IMR-90 (cell line): ENCODE measurements around the gene RIC3. TPM values are rescaled to one million over a fixed set of nuclear protein-coding genes. Genes with fewer than 3 reads are reported as not detected.

ENCODE experiments used
- ATAC-seq: fragments of 200-7000 bp; cut with Tn5 transposase; 2 replicates; pipeline ENCODE4 v1.9.1; 2020; ENCODE audit warnings: low read depth, mild to moderate bottlenecking, moderate library complexity
- BruUV-seq: library from RNA; stranded (reverse); fragments of 400-500 nt; replicated peaks from 2 replicates; lab custom pipeline; 2021; lab: Mats Ljungman, UMichigan
- CTCF ChIA-PET: fragments of 300-600 bp; formaldehyde crosslinking; extraction: SDS; loops from one replicate; lab custom pipeline; 2021; ENCODE audit warnings: antibody characterized with exemption; lab: Yijun Ruan, JAX
- POLR2A ChIA-PET: fragments of 300-600 bp; sonication (Branson Sonifier 250); formaldehyde crosslinking; loops from one replicate; lab custom pipeline; 2022; ENCODE audit warnings: antibody characterized with exemption; ENCODE audit not compliant: unreplicated experiment; lab: Charles Lee
- DNase-seq: peaks from one replicate; pipeline ENCODE4 v3.0.0; 2013
- H2AFZ ChIP-seq: replicated peaks from 2 replicates; pipeline ENCODE3; 2013; ENCODE audit warnings: low read length, mild to moderate bottlenecking; ENCODE audit not compliant: poor library complexity
- H2AK5ac ChIP-seq: 2 replicates; pipeline ENCODE4 v1.6.1; 2013; ENCODE audit warnings: low read depth, low read length, inconsistent platforms
- H2AK9ac ChIP-seq: replicated peaks from 2 replicates; pipeline ENCODE3; 2013; ENCODE audit warnings: mild to moderate bottlenecking, low read depth, low read length, moderate library complexity; ENCODE audit not compliant: poor library complexity
- H2BK120ac ChIP-seq: 2 replicates; pipeline ENCODE4 v1.6.1; 2013; ENCODE audit warnings: low read depth, low read length, inconsistent platforms
- H2BK15ac ChIP-seq: 3 replicates; pipeline ENCODE4 v1.6.1; 2013; ENCODE audit warnings: low read depth, low read length, inconsistent platforms
- H2BK20ac ChIP-seq: 2 replicates; pipeline ENCODE4 v1.6.1; 2013; ENCODE audit warnings: low read depth, mild to moderate bottlenecking, inconsistent platforms, low read length, moderate library complexity
- H2BK5ac ChIP-seq: 2 replicates; pipeline ENCODE4 v1.6.1; 2013; ENCODE audit warnings: mild to moderate bottlenecking, low read depth, low read length, inconsistent platforms; ENCODE audit not compliant: poor library complexity, severe bottlenecking
- H3K14ac ChIP-seq: replicated peaks from 2 replicates; pipeline ENCODE4 v1.6.1; 2013; ENCODE audit warnings: low read depth, low read length, inconsistent platforms
- H3K18ac ChIP-seq: 2 replicates; pipeline ENCODE4 v1.6.1; 2013; ENCODE audit warnings: low read depth, low read length, control low read depth
- H3K23ac ChIP-seq: 2 replicates; pipeline ENCODE4 v1.6.1; 2013; ENCODE audit warnings: low read depth, low read length, inconsistent platforms
- H3K27ac ChIP-seq: 2 replicates; pipeline ENCODE4 v1.5.1; 2013; ENCODE audit warnings: mild to moderate bottlenecking, control low read depth, low read length; ENCODE audit not compliant: insufficient read depth
- H3K27me3 ChIP-seq: 2 replicates; pipeline ENCODE4 v1.6.1; 2013; ENCODE audit warnings: low read length; ENCODE audit not compliant: control insufficient read depth, insufficient read depth
- H3K36me3 ChIP-seq: 2 replicates; pipeline ENCODE4 v1.6.1; 2013; ENCODE audit warnings: low read length, mixed read lengths; ENCODE audit not compliant: control insufficient read depth, insufficient read depth
- H3K4ac ChIP-seq: 2 replicates; pipeline ENCODE4 v1.6.1; 2013; ENCODE audit warnings: low read depth, low read length, inconsistent platforms
- H3K4me1 ChIP-seq: 2 replicates; pipeline ENCODE4 v1.6.1; 2013; ENCODE audit warnings: low read length, mixed read lengths; ENCODE audit not compliant: control insufficient read depth, insufficient read depth
- H3K4me2 ChIP-seq: 2 replicates; pipeline ENCODE4 v1.6.1; 2013; ENCODE audit warnings: low read depth, mild to moderate bottlenecking, control low read depth, low read length, moderate library complexity
- H3K4me3 ChIP-seq: 2 replicates; pipeline ENCODE4 v1.5.1; 2013; ENCODE audit warnings: low read depth, mild to moderate bottlenecking, control low read depth, low read length, moderate library complexity; ENCODE audit not compliant: insufficient read depth
- H3K56ac ChIP-seq: 2 replicates; pipeline ENCODE4 v1.6.1; 2013; ENCODE audit warnings: low read length, inconsistent platforms; ENCODE audit not compliant: insufficient read depth; ENCODE audit errors: extremely low read depth
- H3K79me1 ChIP-seq, 2 experiments: 2 replicates each; pipeline ENCODE4 v1.6.1; 2013; ENCODE audit warnings: low read length in 2 of 2, inconsistent platforms in 1 of 2, low read depth in 1 of 2
- H3K9ac ChIP-seq: 2 replicates; pipeline ENCODE4 v1.6.1; 2013; ENCODE audit warnings: low read depth, low read length, control low read depth
- H3K9me1 ChIP-seq: 2 replicates; pipeline ENCODE4 v1.6.1; 2013; ENCODE audit warnings: low read length, inconsistent platforms; ENCODE audit not compliant: insufficient read depth
- H3K9me3 ChIP-seq: 2 replicates; pipeline ENCODE4 v1.6.1; 2013; ENCODE audit warnings: low read length; ENCODE audit not compliant: control insufficient read depth, insufficient read depth
- H4K20me1 ChIP-seq: 2 replicates; pipeline ENCODE4 v1.6.1; 2013; ENCODE audit warnings: low read length, inconsistent platforms; ENCODE audit not compliant: insufficient read depth
- H4K5ac ChIP-seq: 2 replicates; pipeline ENCODE4 v1.6.1; 2013; ENCODE audit warnings: mild to moderate bottlenecking, low read depth, low read length, control low read depth
- H4K8ac ChIP-seq, 2 experiments: 2 replicates each; pipeline ENCODE4 v1.6.1; 2013; ENCODE audit warnings: low read depth in 2 of 2, low read length in 2 of 2, control low read depth in 1 of 2, inconsistent platforms in 1 of 2
- H4K91ac ChIP-seq: 2 replicates; pipeline ENCODE4 v1.6.1; 2013; ENCODE audit warnings: low read depth, low read length, inconsistent platforms; ENCODE audit not compliant: insufficient read depth
- CEBPB ChIP-seq: IDR thresholded peaks from 2 replicates; pipeline ENCODE4 v1.6.1; 2012; ENCODE audit warnings: low read depth, low read length, improper control_type of control experiment
- CHD1 ChIP-seq: IDR thresholded peaks from 2 replicates; pipeline ENCODE4 v1.6.1; 2012; ENCODE audit warnings: low read depth, low read length, improper control_type of control experiment
- ELK1 ChIP-seq: fragments of 150-350 bp; IDR thresholded peaks from 2 replicates; pipeline ENCODE4 v1.6.1; 2016; ENCODE audit warnings: low read depth, mild to moderate bottlenecking, low read length, moderate library complexity, borderline replicate concordance
- FOS ChIP-seq: fragments of 150-350 bp; IDR thresholded peaks from 2 replicates; pipeline ENCODE4 v1.6.1; 2016; ENCODE audit warnings: low read depth, low read length
- MAFK ChIP-seq: IDR thresholded peaks from 2 replicates; pipeline ENCODE4 v1.6.1; 2012; ENCODE audit warnings: low read depth, low read length, improper control_type of control experiment
- MAZ ChIP-seq: IDR thresholded peaks from 2 replicates; pipeline ENCODE4 v1.6.1; 2012; ENCODE audit warnings: low read depth, mild to moderate bottlenecking, low read length, improper control_type of control experiment, moderate library complexity, borderline replicate concordance
- POLR2A ChIP-seq: IDR thresholded peaks from 2 replicates; pipeline ENCODE4 v1.6.1; 2012; ENCODE audit warnings: mild to moderate bottlenecking, low read depth, low read length
- RCOR1 ChIP-seq: IDR thresholded peaks from 2 replicates; pipeline ENCODE4 v1.6.1; 2012; ENCODE audit warnings: mild to moderate bottlenecking, low read length, improper control_type of control experiment; ENCODE audit not compliant: insufficient replicate concordance
- RFX5 ChIP-seq: IDR thresholded peaks from 2 replicates; pipeline ENCODE4 v1.8.0; 2012; ENCODE audit warnings: low read depth, mild to moderate bottlenecking, low read length, moderate library complexity
- WGBS, 2 experiments: methylation state at CpG; one replicate each; pipeline versions ENCODE4 v1.1.5 to v1.1.7; 2013; ENCODE audit warnings: missing lambda C conversion rate in 2 of 2; ENCODE audit not compliant: insufficient read length in 1 of 2; ENCODE audit errors: extremely low coverage in 2 of 2; 5-methylcytosine and 5-hydroxymethylcytosine counted together
- dilution Hi-C: fragments of 300-500 bp; cut with HindIII; formaldehyde crosslinking; loops from one replicate; pipeline ENCODE4 v1.14.3; 2018; ENCODE audit warnings: low sequenced_read_pairs; ENCODE audit not compliant: unreplicated experiment
- in situ Hi-C: fragments of 300-500 bp; cut with MboI; formaldehyde crosslinking; loops from 3 replicates; pipeline ENCODE4 v1.14.3; 2019; ENCODE audit warnings: low sequenced_read_pairs, inconsistent platforms, mixed read lengths
- intact Hi-C: fragments of 100-400 bp; cut with micrococcal nuclease; formaldehyde crosslinking; loops from 2 replicates; pipeline ENCODE4 v1.10.0; 2022
- polyA plus RNA-seq, 3 experiments: library from polyadenylated mRNA; depleted of rRNA; stranded (reverse); fragments of >200 nt; gene quantifications; 2 replicates each; pipeline ENCODE4 v1.2.3, GENCODE V29; 2012; ENCODE audit warnings: low replicate concordance in 1 of 3
- total RNA-seq: library from RNA; depleted of rRNA; stranded (reverse); fragments of >200 nt; gene quantifications from 2 replicates; pipeline ENCODE4 v1.2.3, GENCODE V29; 2012
- TF ChIP-seq, protein P1 (sequence below): fragments of 150-350 bp; IDR thresholded peaks from 2 replicates; pipeline ENCODE4 v1.6.1; 2017; ENCODE audit warnings: mild to moderate bottlenecking, antibody characterized with exemption, low read length, low read depth
- TF ChIP-seq, protein P2 (sequence below): conservative IDR thresholded peaks from 2 replicates; pipeline ENCODE4 v1.5.1; 2012; ENCODE audit warnings: mild to moderate bottlenecking, low read depth, low read length, improper control_type of control experiment

The RIC3 gene
- total and polyA plus RNA-seq, 2 of the 4 experiments (the other 2 are of a cell fraction) = not detected

DNA sequence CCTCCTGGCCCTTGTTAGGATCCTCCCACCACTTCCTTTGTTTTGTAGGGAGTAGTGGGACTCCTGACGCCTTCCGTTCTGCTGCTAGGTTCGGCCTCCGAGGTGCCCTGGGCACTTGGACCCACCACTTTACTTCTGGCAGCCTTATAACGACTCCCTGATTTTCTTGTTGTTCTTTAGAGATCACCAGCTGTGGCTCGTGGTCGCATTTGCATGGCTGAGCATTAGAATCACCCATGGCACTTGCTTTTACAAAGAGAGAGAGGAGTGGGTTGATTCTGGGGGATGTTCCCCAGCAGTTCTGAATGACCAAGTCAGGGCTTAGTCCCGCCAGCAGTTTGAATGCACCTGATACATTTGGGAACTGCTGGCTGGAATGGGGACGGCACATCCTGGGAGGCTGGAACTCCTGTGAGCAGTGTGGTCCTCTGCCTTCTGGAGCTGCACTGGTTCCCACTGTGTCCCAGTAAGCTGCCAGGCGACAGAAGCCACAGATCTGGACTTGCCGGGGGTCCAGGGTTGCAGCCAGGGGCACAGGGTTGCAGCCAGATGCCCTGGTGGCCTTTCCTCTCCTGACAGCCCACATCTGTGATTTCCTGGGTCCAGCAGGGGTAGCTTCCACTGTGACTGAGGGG is 83.7 kb downstream of the RIC3 start:
- Histone ChIP-seq H2AFZ (no peak overlapping the region), H2AK5ac (no peak overlapping the region), H3K18ac (no peak overlapping the region), H4K91ac (no peak overlapping the region), H3K79me1 (peaks cover 6 to 37% of the 10 kb centered on the region in 2 experiments; a peak in 2 of 4 replicates), H3K36me3 (no peaks in the 10 kb centered on the region), H3K4me1 (peaks cover 9% of the 10 kb centered on the region), H2BK15ac (no peak overlapping the region), H2BK20ac (no peak overlapping the region), H3K23ac (no peak overlapping the region), H3K9me3 (no peaks in the 10 kb centered on the region), H3K4ac (no peak overlapping the region), H3K9ac (no peak overlapping the region), H3K14ac (no peak overlapping the region), H3K56ac (no peak overlapping the region), H4K5ac (no peak overlapping the region), H3K27me3 (no peaks in the 10 kb centered on the region), H3K4me3 (no peak overlapping the region), H4K20me1 (peaks cover 44% of the 10 kb centered on the region; the same call in 1 of the 2 replicates), H2BK120ac (no peak overlapping the region), H3K4me2 (no peak overlapping the region), H4K8ac (no peak overlapping the region), H3K9me1 (peaks cover 5% of the 10 kb centered on the region; the same call in 1 of the 2 replicates), H2BK5ac (no peak overlapping the region), H2AK9ac (no peak overlapping the region), H3K27ac (no peak overlapping the region)
- BruUV-seq = no TSS peak
- 72% methylated on average over 6 of the region's 11 CpGs; no CpG with 5 or more reads in 1 of the 2 experiments for WGBS, 2 experiments
- intact Hi-C loops (no loop called here), in situ Hi-C loops (loop anchor here (25.0 kb wide), 1 partner anchor 398 kb away; no protein-coding TSS in a partner anchor), dilution Hi-C loops (no loop called here)
- CTCF ChIA-PET = interaction anchor here (1.2 to 3.6 kb wide), 2 partner anchors 52 to 79 kb away, joined by 6 to 11 read pairs; no protein-coding TSS in a partner anchor
- no peak for ATAC-seq
- POLR2A ChIA-PET = no interaction called here
- DNase-seq = no peak
- TF ChIP-seq MAZ = no peak
- no peak for TF ChIP-seq MAFK
- TF ChIP-seq, protein P1, sequence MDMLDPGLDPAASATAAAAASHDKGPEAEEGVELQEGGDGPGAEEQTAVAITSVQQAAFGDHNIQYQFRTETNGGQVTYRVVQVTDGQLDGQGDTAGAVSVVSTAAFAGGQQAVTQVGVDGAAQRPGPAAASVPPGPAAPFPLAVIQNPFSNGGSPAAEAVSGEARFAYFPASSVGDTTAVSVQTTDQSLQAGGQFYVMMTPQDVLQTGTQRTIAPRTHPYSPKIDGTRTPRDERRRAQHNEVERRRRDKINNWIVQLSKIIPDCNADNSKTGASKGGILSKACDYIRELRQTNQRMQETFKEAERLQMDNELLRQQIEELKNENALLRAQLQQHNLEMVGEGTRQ = no peak
- TF ChIP-seq CHD1 = no peak
- no peak for TF ChIP-seq CEBPB
- TF ChIP-seq POLR2A = no peak
- TF ChIP-seq ELK1 = no peak
- TF ChIP-seq, protein P2, sequence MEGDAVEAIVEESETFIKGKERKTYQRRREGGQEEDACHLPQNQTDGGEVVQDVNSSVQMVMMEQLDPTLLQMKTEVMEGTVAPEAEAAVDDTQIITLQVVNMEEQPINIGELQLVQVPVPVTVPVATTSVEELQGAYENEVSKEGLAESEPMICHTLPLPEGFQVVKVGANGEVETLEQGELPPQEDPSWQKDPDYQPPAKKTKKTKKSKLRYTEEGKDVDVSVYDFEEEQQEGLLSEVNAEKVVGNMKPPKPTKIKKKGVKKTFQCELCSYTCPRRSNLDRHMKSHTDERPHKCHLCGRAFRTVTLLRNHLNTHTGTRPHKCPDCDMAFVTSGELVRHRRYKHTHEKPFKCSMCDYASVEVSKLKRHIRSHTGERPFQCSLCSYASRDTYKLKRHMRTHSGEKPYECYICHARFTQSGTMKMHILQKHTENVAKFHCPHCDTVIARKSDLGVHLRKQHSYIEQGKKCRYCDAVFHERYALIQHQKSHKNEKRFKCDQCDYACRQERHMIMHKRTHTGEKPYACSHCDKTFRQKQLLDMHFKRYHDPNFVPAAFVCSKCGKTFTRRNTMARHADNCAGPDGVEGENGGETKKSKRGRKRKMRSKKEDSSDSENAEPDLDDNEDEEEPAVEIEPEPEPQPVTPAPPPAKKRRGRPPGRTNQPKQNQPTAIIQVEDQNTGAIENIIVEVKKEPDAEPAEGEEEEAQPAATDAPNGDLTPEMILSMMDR = no peak
- no peak for TF ChIP-seq RFX5
- no peak for TF ChIP-seq FOS
- no peak for TF ChIP-seq RCOR1
